Activated CD4-positive, alpha-beta T cell treated with anti-CD3 and anti-CD28 coated beads, Interleukin-2, amount 10 ng/mL, durations not matched to agents 24 days and 14 days (primary cell): ENCODE results near the gene GFI1. TPM values are rescaled to one million over a fixed set of nuclear protein-coding genes. Genes with fewer than 3 reads are reported as not detected.
A peak's percentile ranks its signal among the peaks of the same experiment; 100 is the strongest.
"Not testable (repeated sequence)": the region's sequence is repeated elsewhere in the genome, so short reads cannot be mapped to it uniquely, and the experiment has no call there.

Experiments
- DNase-seq: peaks from one replicate; pipeline ENCODE4 v3.0.0; 2022
- H3K27ac Mint-ChIP-seq: one replicate; pipeline ENCODE4 v1.8.0; 2022; ENCODE audit warnings: mild to moderate bottlenecking, mixed read lengths
- H3K27me3 Mint-ChIP-seq: one replicate; pipeline ENCODE4 v1.8.0; 2022; ENCODE audit warnings: mixed read lengths
- H3K36me3 Mint-ChIP-seq: one replicate; pipeline ENCODE4 v1.8.0; 2022; ENCODE audit warnings: low read depth, mild to moderate bottlenecking, mixed read lengths
- H3K4me1 Mint-ChIP-seq: one replicate; pipeline ENCODE4 v1.8.0; 2021; ENCODE audit warnings: mixed read lengths
- H3K4me3 Mint-ChIP-seq: one replicate; pipeline ENCODE4 v1.8.0; 2022; ENCODE audit warnings: mild to moderate bottlenecking, moderate library complexity, mixed read lengths
- H3K9me3 Mint-ChIP-seq: one replicate; pipeline ENCODE4 v1.8.0; 2021; ENCODE audit warnings: mixed read lengths
- intact Hi-C: fragments of 100-400 bp; cut with micrococcal nuclease; formaldehyde crosslinking; loops from one replicate; pipeline ENCODE4 v1.15.1; 2023
- total RNA-seq: library from RNA; stranded (reverse); gene quantifications from 2 replicates; pipeline ENCODE4 v1.2.3, GENCODE V29; 2022

GFI1 gene
- total RNA-seq, 1 donor from 2014 or later: 85.1 TPM

- H3K4me3 Mint-ChIP-seq: no peak overlapping the region
- H3K27me3 Mint-ChIP-seq: peaks cover 6% of the 10 kb centered on the region
- DNase-seq: no peak
- H3K27ac Mint-ChIP-seq: no peak overlapping the region
- intact Hi-C loops: no loop called here
- no peaks in the 10 kb centered on the region for H3K36me3 Mint-ChIP-seq
- no peaks in the 10 kb centered on the region for H3K9me3 Mint-ChIP-seq
- H3K4me1 Mint-ChIP-seq: peaks cover 21% of the 10 kb centered on the region
Measured at GRCh38 chr1:92442351-92442750, 44.4 kb downstream of the GFI1 start.

GRCh38 chr1:92441697-92442342, 44.9 kb downstream of the GFI1 start:
- H3K4me3 Mint-ChIP-seq: no peak overlapping the region
- intact Hi-C loops: no loop called here
- peaks cover 6% of the 10 kb centered on the region for H3K27me3 Mint-ChIP-seq
- H3K4me1 Mint-ChIP-seq: peaks cover 19% of the 10 kb centered on the region
- H3K36me3 Mint-ChIP-seq: no peaks in the 10 kb centered on the region
- DNase-seq: no peak
- no peaks in the 10 kb centered on the region for H3K9me3 Mint-ChIP-seq
- no peak overlapping the region for H3K27ac Mint-ChIP-seq

GRCh38 chr1:92441316-92441696, 45.4 kb downstream of the GFI1 start:
- DNase-seq: no peak
- Mint-ChIP-seq H3K9me3 (no peaks in the 10 kb centered on the region), H3K4me3 (no peak overlapping the region), H3K36me3 (no peaks in the 10 kb centered on the region), H3K27ac (no peak overlapping the region), H3K27me3 (peaks cover 3% of the 10 kb centered on the region), H3K4me1 (peaks cover 16% of the 10 kb centered on the region)
- intact Hi-C loops: no loop called here

GRCh38 chr1:92439291-92439690, 47.4 kb downstream of the GFI1 start:
- Mint-ChIP-seq H3K27me3 (no peaks in the 10 kb centered on the region), H3K9me3 (peaks cover 5% of the 10 kb centered on the region), H3K36me3 (no peaks in the 10 kb centered on the region), H3K27ac (peak overlapping the region; percentile 46), H3K4me1 (peaks cover 12% of the 10 kb centered on the region), H3K4me3 (no peak overlapping the region)
- intact Hi-C loops: no loop called here
- DNase-seq: no peak

GRCh38 chr1:92434572-92434971, 52.2 kb downstream of the GFI1 start:
- H3K36me3 Mint-ChIP-seq, H3K4me1 Mint-ChIP-seq, H3K4me3 Mint-ChIP-seq, DNase-seq, intact Hi-C loops, H3K27me3 Mint-ChIP-seq, H3K27ac Mint-ChIP-seq: not testable (repeated sequence)
- H3K9me3 Mint-ChIP-seq: peaks cover 11% of the 10 kb centered on the region

- intact Hi-C loops: no loop called here
- Mint-ChIP-seq H3K36me3 (peaks cover 2% of the 10 kb centered on the region), H3K4me1 (no peaks in the 10 kb centered on the region), H3K27ac (no peak overlapping the region), H3K4me3 (no peak overlapping the region), H3K27me3 (peaks cover 2% of the 10 kb centered on the region), H3K9me3 (peaks cover 6% of the 10 kb centered on the region)
- DNase-seq: no peak
Measured at GRCh38 chr1:92430030-92430429, 56.7 kb downstream of the GFI1 start.

- H3K4me3 Mint-ChIP-seq: no peak overlapping the region
- no peaks in the 10 kb centered on the region for H3K36me3 Mint-ChIP-seq
Measured at GRCh38 chr1:92425617-92426016, 61.1 kb downstream of the GFI1 start.

More at GRCh38 chr1:92425617-92426016, 61.1 kb downstream of the GFI1 start:
- H3K4me1 Mint-ChIP-seq: peaks cover 4% of the 10 kb centered on the region
- no peaks in the 10 kb centered on the region for H3K9me3 Mint-ChIP-seq
- intact Hi-C loops: no loop called here
- no peak for DNase-seq
- H3K27me3 Mint-ChIP-seq: no peaks in the 10 kb centered on the region
- H3K27ac Mint-ChIP-seq: no peak overlapping the region

Other genes with a start within 250 kb of the GFI1 start
- 24.2 and 28.5 TPM in 2 replicates for gene GLMN, start 187.9 kb downstream of the GFI1 start, total RNA-seq
- gene RPAP2, start 187.9 kb downstream of the GFI1 start, total RNA-seq: 39.4 and 46.8 TPM in 2 replicates